ENCODE results near the gene ALDH3B2. TPM values are rescaled to one million over a fixed set of nuclear protein-coding genes. Genes with fewer than 3 reads are reported as not detected.
"Not testable (repeated sequence)": the region's sequence is repeated elsewhere in the genome, so short reads cannot be mapped to it uniquely, and the experiment has no call there.

ALDH3B2 gene
- total RNA-seq, 1 experiment from 2014 or later = not detected

- H2AFZ ChIP-seq (ENCODE audit: low read depth, low read length, poor library complexity, severe bottlenecking); H3K9ac ChIP-seq (ENCODE audit: low read length); ATAC-seq; H3K9me2 ChIP-seq (ENCODE audit: insufficient read depth); H3K4me2 ChIP-seq (ENCODE audit: low read length); H4K20me1 ChIP-seq (ENCODE audit: insufficient read depth); H3K27ac ChIP-seq (ENCODE audit: low read depth, low read length); H3K36me3 ChIP-seq (ENCODE audit: control insufficient read depth in 1 of 2, insufficient read depth in 2 of 2, low read length in 2 of 2); H3K9me3 ChIP-seq (ENCODE audit: control insufficient read depth in 1 of 2, insufficient read depth in 1 of 2, low read depth in 1 of 2, low read length in 2 of 2); H3K79me2 ChIP-seq (ENCODE audit: insufficient read depth, low read length); intact Hi-C loops (cut with micrococcal nuclease); H3K4me3 ChIP-seq (replicated peaks in 1 of 2; ENCODE audit: low read depth in 1 of 2, low read length in 2 of 2); H3K4me1 ChIP-seq (ENCODE audit: control insufficient read depth in 1 of 2, insufficient read depth in 2 of 2, low read length in 2 of 2); BruUV-seq (replicated peaks); H3K27me3 ChIP-seq (ENCODE audit: insufficient read depth, low read length); DNase-seq (ENCODE audit: low read depth, low spot score); RAD21 ChIA-PET (ENCODE audit: low non-redundant PET in 1 of 2, low total read pairs in 2 of 2, uncharacterized antibody in 2 of 2, unreplicated experiment in 2 of 2): not testable (repeated sequence)
- ChIA-PET POLR2A (interaction anchor here (0.9 kb wide), 1 partner anchor 9 kb away, joined by 3 read pairs; the partner anchor contains the start of gene NUDT8), CTCF (interaction anchor here (0.6 to 1.3 kb wide), 2 partner anchors 10 to 232 kb away, joined by 4 to 15 read pairs; partner anchors contain the start of gene NUDT8)
Observed at GRCh38 chr11:67619683-67620618, 54.5 kb downstream of the ALDH3B2 start.

- RAD21 ChIA-PET (ENCODE audit: low non-redundant PET in 1 of 2, low total read pairs in 2 of 2, uncharacterized antibody in 2 of 2, unreplicated experiment in 2 of 2); H3K9me2 ChIP-seq (ENCODE audit: insufficient read depth); H3K4me2 ChIP-seq (ENCODE audit: low read length); H4K20me1 ChIP-seq (ENCODE audit: insufficient read depth); H3K9ac ChIP-seq (ENCODE audit: low read length); ATAC-seq; DNase-seq (ENCODE audit: low read depth, low spot score); H3K4me1 ChIP-seq (ENCODE audit: control insufficient read depth in 1 of 2, insufficient read depth in 2 of 2, low read length in 2 of 2); H3K9me3 ChIP-seq (ENCODE audit: control insufficient read depth in 1 of 2, insufficient read depth in 1 of 2, low read depth in 1 of 2, low read length in 2 of 2); intact Hi-C loops (cut with micrococcal nuclease); H3K4me3 ChIP-seq (replicated peaks in 1 of 2; ENCODE audit: low read depth in 1 of 2, low read length in 2 of 2); H3K79me2 ChIP-seq (ENCODE audit: insufficient read depth, low read length); H3K27me3 ChIP-seq (ENCODE audit: insufficient read depth, low read length); BruUV-seq (replicated peaks); H3K36me3 ChIP-seq (ENCODE audit: control insufficient read depth in 1 of 2, insufficient read depth in 2 of 2, low read length in 2 of 2); H3K27ac ChIP-seq (ENCODE audit: low read depth, low read length); H2AFZ ChIP-seq (ENCODE audit: low read depth, low read length, poor library complexity, severe bottlenecking): not testable (repeated sequence)
- POLR2A ChIA-PET = interaction anchor here (0.9 kb wide), 1 partner anchor 10 kb away, joined by 3 read pairs; the partner anchor contains the start of gene NUDT8
- CTCF ChIA-PET = interaction anchor here (1.3 kb wide), 1 partner anchor 11 kb away, joined by 15 read pairs; the partner anchor contains the start of gene NUDT8
Observed at GRCh38 chr11:67618901-67619659, 55.3 kb downstream of the ALDH3B2 start.

Measured in HCT116 (cell line).